D721Med (cell line): ENCODE results near the gene CPEB4.

Experiments
- DNase-seq: peaks from one replicate; pipeline ENCODE4 v3.0.0; 2011; ENCODE audit warnings: low spot score; ENCODE audit not compliant: insufficient read length
- FAIRE-seq: peaks from 2 replicates; lab custom pipeline; 2011; peaks lifted over from hg19 to GRCh38; lab: Jason Lieb, UNC
- TF ChIP-seq, protein P1 (sequence below): IDR thresholded peaks from 2 replicates; pipeline ENCODE4 v1.5.1; 2012; ENCODE audit warnings: mild to moderate bottlenecking, control low read depth; ENCODE audit not compliant: insufficient read depth; ENCODE audit errors: missing control alignments

The CPEB4 gene

GRCh38 chr5:173904151-173904550, 16.0 kb downstream of the CPEB4 start:
- TF ChIP-seq, protein P1, sequence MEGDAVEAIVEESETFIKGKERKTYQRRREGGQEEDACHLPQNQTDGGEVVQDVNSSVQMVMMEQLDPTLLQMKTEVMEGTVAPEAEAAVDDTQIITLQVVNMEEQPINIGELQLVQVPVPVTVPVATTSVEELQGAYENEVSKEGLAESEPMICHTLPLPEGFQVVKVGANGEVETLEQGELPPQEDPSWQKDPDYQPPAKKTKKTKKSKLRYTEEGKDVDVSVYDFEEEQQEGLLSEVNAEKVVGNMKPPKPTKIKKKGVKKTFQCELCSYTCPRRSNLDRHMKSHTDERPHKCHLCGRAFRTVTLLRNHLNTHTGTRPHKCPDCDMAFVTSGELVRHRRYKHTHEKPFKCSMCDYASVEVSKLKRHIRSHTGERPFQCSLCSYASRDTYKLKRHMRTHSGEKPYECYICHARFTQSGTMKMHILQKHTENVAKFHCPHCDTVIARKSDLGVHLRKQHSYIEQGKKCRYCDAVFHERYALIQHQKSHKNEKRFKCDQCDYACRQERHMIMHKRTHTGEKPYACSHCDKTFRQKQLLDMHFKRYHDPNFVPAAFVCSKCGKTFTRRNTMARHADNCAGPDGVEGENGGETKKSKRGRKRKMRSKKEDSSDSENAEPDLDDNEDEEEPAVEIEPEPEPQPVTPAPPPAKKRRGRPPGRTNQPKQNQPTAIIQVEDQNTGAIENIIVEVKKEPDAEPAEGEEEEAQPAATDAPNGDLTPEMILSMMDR: no peak
- FAIRE-seq (no peak), DNase-seq (no peak)

DNA sequence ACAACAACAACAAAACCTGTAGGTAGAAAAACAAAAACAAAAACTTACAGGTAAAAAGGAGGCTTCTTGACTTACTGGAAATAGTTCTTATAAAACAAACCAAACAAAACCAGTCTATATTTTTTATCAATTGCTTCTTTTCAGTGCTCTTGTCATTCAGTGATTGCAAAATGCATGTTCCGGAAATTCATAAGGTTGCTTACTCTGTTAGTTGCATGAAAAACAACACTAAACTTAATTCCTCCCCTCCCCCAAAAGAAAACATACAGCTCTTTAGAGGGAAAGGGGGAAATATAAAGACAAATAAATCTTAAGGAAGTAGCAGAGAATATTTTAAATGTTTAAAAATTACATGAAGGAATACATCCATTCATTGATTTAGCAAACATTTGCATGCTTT, 19.1 kb downstream of the CPEB4 start:
- FAIRE-seq: no peak
- TF ChIP-seq, protein P1: no peak
- no peak for DNase-seq

GRCh38 chr5:173907686-173908371, 19.7 kb downstream of the CPEB4 start:
- no peak for DNase-seq
- FAIRE-seq: no peak
- TF ChIP-seq, protein P1: no peak

DNA sequence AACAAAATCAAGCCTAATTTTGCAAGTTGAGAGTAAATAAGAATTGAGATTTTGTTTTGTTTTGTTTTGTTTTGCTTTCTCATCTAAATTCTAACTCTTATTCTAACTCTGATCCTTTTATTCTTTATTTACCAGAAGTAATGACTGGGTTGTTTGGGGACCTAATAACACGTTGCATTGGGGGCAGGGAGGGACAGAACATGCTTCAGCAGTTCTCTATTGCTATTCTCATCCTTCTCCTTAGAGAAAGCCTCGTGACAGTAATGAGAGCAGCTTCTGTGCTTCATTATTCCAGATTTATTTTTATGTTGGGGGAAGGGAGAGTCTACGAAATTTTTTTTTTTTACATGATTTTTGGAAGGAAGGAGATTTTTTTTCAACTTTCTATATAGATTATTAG, 21.1 kb downstream of the CPEB4 start:
- TF ChIP-seq, protein P1: no peak
- FAIRE-seq: no peak
- no peak for DNase-seq

DNA sequence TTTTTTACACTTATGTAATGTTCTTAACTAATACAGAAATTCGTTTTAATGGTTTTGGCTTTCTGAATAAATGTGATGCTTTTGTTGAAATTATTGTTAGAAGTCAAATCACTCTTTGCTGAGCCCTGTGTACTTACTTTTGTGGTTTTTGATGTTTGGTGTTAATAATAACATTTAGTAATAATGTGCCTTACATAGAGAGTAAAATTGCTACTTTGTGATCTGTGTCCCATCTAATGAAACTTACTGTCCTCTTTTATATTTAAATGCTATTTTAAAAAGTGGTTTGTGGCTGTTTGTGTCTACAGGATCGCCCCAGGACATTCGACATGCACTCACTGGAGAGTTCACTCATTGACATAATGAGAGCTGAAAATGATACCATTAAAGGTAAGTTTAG, 22.1 kb downstream of the CPEB4 start:
- no peak for FAIRE-seq
- no peak for DNase-seq
- TF ChIP-seq, protein P1: no peak

DNA sequence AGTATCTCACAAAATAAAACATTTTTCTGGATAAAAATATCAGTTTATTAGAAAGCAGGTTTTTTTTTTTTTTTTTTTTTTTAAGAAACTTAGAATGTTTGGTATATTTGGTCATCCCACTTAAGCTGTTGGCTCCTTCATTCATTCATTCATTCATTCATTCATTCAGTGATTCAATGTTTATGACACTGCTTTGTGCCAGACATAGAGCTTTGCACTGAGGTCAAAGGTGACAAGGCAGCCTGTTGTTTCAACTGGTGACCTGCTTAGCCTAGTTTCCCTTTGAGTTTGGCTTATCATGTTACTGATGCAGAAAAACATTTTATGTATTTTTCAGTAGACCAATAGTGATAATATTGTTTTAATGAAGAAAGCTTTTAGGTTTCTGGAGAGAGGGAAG, 23.5 kb downstream of the CPEB4 start:
- FAIRE-seq: no peak
- DNase-seq: no peak

More for the DNA sequence above, 23.5 kb downstream of the CPEB4 start:
- TF ChIP-seq, protein P1: no peak
